Measurements from ENCODE around the gene EMILIN2.

The EMILIN2 gene

DNA sequence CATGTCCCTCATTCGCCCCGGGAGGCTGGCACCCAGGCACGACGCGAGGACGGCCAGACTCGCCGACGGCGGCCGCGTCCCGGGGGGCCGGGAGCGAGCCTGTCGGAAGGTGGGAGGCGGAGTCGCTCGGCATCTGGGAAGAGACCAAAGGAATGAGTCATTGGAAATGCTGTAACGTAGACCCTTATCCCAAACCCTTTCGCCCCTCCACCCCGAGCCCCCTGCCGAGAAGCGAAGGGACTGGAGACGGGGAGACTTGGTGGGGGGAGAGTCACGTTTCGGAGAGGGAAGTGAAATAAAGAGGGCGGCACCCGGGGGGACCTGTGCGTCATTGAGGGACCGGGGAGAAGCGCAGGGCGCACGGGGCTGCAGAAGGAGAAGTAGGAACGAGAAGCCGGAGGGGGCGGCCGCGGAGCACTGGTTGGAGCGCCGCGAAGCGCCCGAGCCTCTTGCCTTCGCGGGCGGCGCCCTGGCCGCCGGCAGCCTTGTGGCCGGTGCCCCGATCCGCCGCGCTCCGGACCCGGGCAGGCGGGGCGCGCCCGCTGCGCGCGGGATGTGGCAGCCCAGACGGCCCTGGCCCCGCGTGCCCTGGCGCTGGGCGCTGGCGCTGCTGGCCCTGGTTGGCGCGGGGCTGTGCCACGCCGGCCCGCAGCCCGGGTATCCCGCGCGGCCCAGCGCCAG lies at the start of gene EMILIN2 (continued):
- TF ChIP-seq, protein P1, sequence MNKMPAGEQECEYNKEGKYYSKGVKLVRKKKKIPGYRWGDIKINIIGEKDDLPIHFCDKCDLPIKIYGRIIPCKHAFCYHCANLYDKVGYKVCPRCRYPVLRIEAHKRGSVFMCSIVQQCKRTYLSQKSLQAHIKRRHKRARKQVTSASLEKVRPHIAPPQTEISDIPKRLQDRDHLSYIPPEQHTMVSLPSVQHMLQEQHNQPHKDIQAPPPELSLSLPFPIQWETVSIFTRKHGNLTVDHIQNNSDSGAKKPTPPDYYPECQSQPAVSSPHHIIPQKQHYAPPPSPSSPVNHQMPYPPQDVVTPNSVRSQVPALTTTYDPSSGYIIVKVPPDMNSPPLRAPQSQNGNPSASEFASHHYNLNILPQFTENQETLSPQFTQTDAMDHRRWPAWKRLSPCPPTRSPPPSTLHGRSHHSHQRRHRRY (tag by site-specific recombination; IDR thresholded peaks at IDR 0.05) = no peak
- peak; percentile 75 for TF ChIP-seq SP7 (tag by site-specific recombination; IDR thresholded peaks at IDR 0.05)
- TF ChIP-seq ZXDB (tag by site-specific recombination; IDR thresholded peaks at IDR 0.05) = no peak; the same call in 1 of the 2 replicates
- TF ChIP-seq, protein P2, sequence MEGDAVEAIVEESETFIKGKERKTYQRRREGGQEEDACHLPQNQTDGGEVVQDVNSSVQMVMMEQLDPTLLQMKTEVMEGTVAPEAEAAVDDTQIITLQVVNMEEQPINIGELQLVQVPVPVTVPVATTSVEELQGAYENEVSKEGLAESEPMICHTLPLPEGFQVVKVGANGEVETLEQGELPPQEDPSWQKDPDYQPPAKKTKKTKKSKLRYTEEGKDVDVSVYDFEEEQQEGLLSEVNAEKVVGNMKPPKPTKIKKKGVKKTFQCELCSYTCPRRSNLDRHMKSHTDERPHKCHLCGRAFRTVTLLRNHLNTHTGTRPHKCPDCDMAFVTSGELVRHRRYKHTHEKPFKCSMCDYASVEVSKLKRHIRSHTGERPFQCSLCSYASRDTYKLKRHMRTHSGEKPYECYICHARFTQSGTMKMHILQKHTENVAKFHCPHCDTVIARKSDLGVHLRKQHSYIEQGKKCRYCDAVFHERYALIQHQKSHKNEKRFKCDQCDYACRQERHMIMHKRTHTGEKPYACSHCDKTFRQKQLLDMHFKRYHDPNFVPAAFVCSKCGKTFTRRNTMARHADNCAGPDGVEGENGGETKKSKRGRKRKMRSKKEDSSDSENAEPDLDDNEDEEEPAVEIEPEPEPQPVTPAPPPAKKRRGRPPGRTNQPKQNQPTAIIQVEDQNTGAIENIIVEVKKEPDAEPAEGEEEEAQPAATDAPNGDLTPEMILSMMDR (tag by site-specific recombination; IDR thresholded peaks at IDR 0.05) = 0 out of 2 replicates have a peak, but pooled peaks have one; percentile 9
- TF ChIP-seq, protein P3, sequence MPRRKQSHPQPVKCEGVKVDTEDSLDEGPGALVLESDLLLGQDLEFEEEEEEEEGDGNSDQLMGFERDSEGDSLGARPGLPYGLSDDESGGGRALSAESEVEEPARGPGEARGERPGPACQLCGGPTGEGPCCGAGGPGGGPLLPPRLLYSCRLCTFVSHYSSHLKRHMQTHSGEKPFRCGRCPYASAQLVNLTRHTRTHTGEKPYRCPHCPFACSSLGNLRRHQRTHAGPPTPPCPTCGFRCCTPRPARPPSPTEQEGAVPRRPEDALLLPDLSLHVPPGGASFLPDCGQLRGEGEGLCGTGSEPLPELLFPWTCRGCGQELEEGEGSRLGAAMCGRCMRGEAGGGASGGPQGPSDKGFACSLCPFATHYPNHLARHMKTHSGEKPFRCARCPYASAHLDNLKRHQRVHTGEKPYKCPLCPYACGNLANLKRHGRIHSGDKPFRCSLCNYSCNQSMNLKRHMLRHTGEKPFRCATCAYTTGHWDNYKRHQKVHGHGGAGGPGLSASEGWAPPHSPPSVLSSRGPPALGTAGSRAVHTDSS (tag by site-specific recombination; IDR thresholded peaks at IDR 0.05) = no peak
- TF ChIP-seq ZSCAN30 (tag by site-specific recombination; IDR thresholded peaks at IDR 0.05) = no peak
- 0 out of 2 replicates have a peak, but pooled peaks have one; percentile 36 for TF ChIP-seq ZBTB7A (tag by site-specific recombination; IDR thresholded peaks at IDR 0.05; ENCODE audit: low read depth)
- TF ChIP-seq ZNF777 (tag by site-specific recombination; IDR thresholded peaks at IDR 0.05; ENCODE audit: borderline replicate concordance) = peak; percentile 85; the same call in 1 of the 2 replicates
- peak; percentile 62; the same call in 1 of the 2 replicates for TF ChIP-seq IKZF3 (tag by site-specific recombination; IDR thresholded peaks at IDR 0.05)
- TF ChIP-seq, protein P4, sequence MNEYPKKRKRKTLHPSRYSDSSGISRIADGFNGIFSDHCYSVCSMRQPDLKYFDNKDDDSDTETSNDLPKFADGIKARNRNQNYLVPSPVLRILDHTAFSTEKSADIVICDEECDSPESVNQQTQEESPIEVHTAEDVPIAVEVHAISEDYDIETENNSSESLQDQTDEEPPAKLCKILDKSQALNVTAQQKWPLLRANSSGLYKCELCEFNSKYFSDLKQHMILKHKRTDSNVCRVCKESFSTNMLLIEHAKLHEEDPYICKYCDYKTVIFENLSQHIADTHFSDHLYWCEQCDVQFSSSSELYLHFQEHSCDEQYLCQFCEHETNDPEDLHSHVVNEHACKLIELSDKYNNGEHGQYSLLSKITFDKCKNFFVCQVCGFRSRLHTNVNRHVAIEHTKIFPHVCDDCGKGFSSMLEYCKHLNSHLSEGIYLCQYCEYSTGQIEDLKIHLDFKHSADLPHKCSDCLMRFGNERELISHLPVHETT (tag by site-specific recombination; IDR thresholded peaks at IDR 0.05) = peak; percentile 42; the same call in 1 of the 2 replicates
- TF ChIP-seq GLIS2 (tag by site-specific recombination; IDR thresholded peaks at IDR 0.05) = peak; percentile 98
- no peak for TF ChIP-seq ZNF341 (tag by site-specific recombination; IDR thresholded peaks at IDR 0.05; ENCODE audit: low read depth)
- TF ChIP-seq ZNF677 (tag by site-specific recombination; IDR thresholded peaks at IDR 0.05) = no peak
- no peak for TF ChIP-seq ZNF174 (tag by site-specific recombination; IDR thresholded peaks at IDR 0.05)
- TF ChIP-seq, protein P5, sequence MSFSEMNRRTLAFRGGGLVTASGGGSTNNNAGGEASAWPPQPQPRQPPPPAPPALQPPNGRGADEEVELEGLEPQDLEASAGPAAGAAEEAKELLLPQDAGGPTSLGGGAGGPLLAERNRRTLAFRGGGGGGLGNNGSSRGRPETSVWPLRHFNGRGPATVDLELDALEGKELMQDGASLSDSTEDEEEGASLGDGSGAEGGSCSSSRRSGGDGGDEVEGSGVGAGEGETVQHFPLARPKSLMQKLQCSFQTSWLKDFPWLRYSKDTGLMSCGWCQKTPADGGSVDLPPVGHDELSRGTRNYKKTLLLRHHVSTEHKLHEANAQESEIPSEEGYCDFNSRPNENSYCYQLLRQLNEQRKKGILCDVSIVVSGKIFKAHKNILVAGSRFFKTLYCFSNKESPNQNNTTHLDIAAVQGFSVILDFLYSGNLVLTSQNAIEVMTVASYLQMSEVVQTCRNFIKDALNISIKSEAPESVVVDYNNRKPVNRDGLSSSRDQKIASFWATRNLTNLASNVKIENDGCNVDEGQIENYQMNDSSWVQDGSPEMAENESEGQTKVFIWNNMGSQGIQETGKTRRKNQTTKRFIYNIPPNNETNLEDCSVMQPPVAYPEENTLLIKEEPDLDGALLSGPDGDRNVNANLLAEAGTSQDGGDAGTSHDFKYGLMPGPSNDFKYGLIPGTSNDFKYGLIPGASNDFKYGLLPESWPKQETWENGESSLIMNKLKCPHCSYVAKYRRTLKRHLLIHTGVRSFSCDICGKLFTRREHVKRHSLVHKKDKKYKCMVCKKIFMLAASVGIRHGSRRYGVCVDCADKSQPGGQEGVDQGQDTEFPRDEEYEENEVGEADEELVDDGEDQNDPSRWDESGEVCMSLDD (tag by site-specific recombination; IDR thresholded peaks at IDR 0.05) = peak; percentile 84
- peak; percentile 52; the same call in 1 of the 2 replicates for TF ChIP-seq ZNF76 (tag by site-specific recombination; IDR thresholded peaks at IDR 0.05; ENCODE audit: borderline replicate concordance, low read depth)
- TF ChIP-seq WT1 (tag by site-specific recombination; IDR thresholded peaks at IDR 0.05) = peak; percentile 26; the same call in 1 of the 2 replicates
- peak; percentile 50 for TF ChIP-seq ZNF843 (tag by site-specific recombination; IDR thresholded peaks at IDR 0.05)
- no peak for TF ChIP-seq RBAK (tag by site-specific recombination; IDR thresholded peaks at IDR 0.05)
- peak; percentile 47; the same call in 1 of the 2 replicates for TF ChIP-seq KLF8 (tag by site-specific recombination; IDR thresholded peaks at IDR 0.05)
- TF ChIP-seq, protein P6, sequence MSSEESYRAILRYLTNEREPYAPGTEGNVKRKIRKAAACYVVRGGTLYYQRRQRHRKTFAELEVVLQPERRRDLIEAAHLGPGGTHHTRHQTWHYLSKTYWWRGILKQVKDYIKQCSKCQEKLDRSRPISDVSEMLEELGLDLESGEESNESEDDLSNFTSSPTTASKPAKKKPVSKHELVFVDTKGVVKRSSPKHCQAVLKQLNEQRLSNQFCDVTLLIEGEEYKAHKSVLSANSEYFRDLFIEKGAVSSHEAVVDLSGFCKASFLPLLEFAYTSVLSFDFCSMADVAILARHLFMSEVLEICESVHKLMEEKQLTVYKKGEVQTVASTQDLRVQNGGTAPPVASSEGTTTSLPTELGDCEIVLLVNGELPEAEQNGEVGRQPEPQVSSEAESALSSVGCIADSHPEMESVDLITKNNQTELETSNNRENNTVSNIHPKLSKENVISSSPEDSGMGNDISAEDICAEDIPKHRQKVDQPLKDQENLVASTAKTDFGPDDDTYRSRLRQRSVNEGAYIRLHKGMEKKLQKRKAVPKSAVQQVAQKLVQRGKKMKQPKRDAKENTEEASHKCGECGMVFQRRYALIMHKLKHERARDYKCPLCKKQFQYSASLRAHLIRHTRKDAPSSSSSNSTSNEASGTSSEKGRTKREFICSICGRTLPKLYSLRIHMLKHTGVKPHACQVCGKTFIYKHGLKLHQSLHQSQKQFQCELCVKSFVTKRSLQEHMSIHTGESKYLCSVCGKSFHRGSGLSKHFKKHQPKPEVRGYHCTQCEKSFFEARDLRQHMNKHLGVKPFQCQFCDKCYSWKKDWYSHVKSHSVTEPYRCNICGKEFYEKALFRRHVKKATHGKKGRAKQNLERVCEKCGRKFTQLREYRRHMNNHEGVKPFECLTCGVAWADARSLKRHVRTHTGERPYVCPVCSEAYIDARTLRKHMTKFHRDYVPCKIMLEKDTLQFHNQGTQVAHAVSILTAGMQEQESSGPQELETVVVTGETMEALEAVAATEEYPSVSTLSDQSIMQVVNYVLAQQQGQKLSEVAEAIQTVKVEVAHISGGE (tag by site-specific recombination; conservative IDR thresholded peaks at IDR 0.05; ENCODE audit: low read depth) = peak; percentile 45; the same call in 1 of the 2 replicates
- peak; percentile 31 for TF ChIP-seq SP2 (tag by site-specific recombination; IDR thresholded peaks at IDR 0.05)
- TF ChIP-seq, protein P7, sequence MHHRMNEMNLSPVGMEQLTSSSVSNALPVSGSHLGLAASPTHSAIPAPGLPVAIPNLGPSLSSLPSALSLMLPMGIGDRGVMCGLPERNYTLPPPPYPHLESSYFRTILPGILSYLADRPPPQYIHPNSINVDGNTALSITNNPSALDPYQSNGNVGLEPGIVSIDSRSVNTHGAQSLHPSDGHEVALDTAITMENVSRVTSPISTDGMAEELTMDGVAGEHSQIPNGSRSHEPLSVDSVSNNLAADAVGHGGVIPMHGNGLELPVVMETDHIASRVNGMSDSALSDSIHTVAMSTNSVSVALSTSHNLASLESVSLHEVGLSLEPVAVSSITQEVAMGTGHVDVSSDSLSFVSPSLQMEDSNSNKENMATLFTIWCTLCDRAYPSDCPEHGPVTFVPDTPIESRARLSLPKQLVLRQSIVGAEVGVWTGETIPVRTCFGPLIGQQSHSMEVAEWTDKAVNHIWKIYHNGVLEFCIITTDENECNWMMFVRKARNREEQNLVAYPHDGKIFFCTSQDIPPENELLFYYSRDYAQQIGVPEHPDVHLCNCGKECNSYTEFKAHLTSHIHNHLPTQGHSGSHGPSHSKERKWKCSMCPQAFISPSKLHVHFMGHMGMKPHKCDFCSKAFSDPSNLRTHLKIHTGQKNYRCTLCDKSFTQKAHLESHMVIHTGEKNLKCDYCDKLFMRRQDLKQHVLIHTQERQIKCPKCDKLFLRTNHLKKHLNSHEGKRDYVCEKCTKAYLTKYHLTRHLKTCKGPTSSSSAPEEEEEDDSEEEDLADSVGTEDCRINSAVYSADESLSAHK (tag by site-specific recombination; IDR thresholded peaks at IDR 0.05) = 0 out of 2 replicates have a peak, but pooled peaks have one; percentile 30
- peak; percentile 53 for TF ChIP-seq ZBTB8A (tag by site-specific recombination; IDR thresholded peaks at IDR 0.05)

Measured in HEK293 (cell line).